ENCODE results near the gene WBP1L. TPM values are rescaled to one million over a fixed set of nuclear protein-coding genes. Genes with fewer than 3 reads are reported as not detected.
A peak's percentile ranks its signal among the peaks of the same experiment; 100 is the strongest.

WBP1L gene
- total and polyA plus RNA-seq, 4 donors: 12.3 to 43.6 (median 27.6) TPM

GRCh38 chr10:102776779-102777456 lies 33.2 kb downstream of the WBP1L start:
- Histone ChIP-seq H3K9ac (ENCODE audit: low read depth in 1 of 2, low read length in 2 of 2) (peak overlapping the region; percentile 40 to 97), H3K4me3 (ENCODE audit: low read depth in 1 of 3, low read length in 3 of 3) (no peak overlapping the region)

More at GRCh38 chr10:102776779-102777456, 33.2 kb downstream of the WBP1L start:
- peaks cover 32 to 63% (median 52%) of the 10 kb centered on the region in 4 donors for H3K4me1 ChIP-seq (ENCODE audit: control insufficient read depth in 4 of 4, insufficient read depth in 4 of 4, low read length in 3 of 4)
- H3K9me3 ChIP-seq (ENCODE audit: control insufficient read depth in 4 of 4, low read length in 3 of 4): no peaks in the 10 kb centered on the region
- H3K36me3 ChIP-seq (ENCODE audit: control insufficient read depth in 4 of 4, insufficient read depth in 3 of 4, low read depth in 1 of 4, low read length in 3 of 4): no peaks in the 10 kb centered on the region
- TF ChIP-seq RAD21 (IDR thresholded peaks at IDR 0.05) (peak in 1 of 2 donors; percentile 34), FOXA2 (IDR thresholded peaks at IDR 0.05) (no peak), YY1 (IDR thresholded peaks at IDR 0.05) (peak; percentile 40), CTCF (IDR thresholded peaks at IDR 0.05; ENCODE audit: low read depth, low read length, missing input control) (no peak), RXRA (IDR thresholded peaks at IDR 0.05) (peak in 1 of 2 donors; percentile 12), REST (IDR thresholded peaks at IDR 0.05) (no peak), EGR1 (IDR thresholded peaks at IDR 0.05; ENCODE audit: low read depth in 2 of 2) (no peak), FOXA1 (IDR thresholded peaks at IDR 0.05) (no peak), HNF4G (IDR thresholded peaks at IDR 0.05) (no peak), HNF4A (conservative IDR thresholded peaks at IDR 0.05) (no peak), TAF1 (conservative IDR thresholded peaks at IDR 0.05) (no peak), JUND (IDR thresholded peaks at IDR 0.05) (no peak), SP1 (IDR thresholded peaks at IDR 0.05) (peak; percentile 53), GABPA (IDR thresholded peaks at IDR 0.05 in 1 of 2, conservative IDR thresholded peaks at IDR 0.05 in 1 of 2) (no peak), NR2F2 (IDR thresholded peaks at IDR 0.05) (peak; percentile 63)
- TF ChIP-seq, protein P1, sequence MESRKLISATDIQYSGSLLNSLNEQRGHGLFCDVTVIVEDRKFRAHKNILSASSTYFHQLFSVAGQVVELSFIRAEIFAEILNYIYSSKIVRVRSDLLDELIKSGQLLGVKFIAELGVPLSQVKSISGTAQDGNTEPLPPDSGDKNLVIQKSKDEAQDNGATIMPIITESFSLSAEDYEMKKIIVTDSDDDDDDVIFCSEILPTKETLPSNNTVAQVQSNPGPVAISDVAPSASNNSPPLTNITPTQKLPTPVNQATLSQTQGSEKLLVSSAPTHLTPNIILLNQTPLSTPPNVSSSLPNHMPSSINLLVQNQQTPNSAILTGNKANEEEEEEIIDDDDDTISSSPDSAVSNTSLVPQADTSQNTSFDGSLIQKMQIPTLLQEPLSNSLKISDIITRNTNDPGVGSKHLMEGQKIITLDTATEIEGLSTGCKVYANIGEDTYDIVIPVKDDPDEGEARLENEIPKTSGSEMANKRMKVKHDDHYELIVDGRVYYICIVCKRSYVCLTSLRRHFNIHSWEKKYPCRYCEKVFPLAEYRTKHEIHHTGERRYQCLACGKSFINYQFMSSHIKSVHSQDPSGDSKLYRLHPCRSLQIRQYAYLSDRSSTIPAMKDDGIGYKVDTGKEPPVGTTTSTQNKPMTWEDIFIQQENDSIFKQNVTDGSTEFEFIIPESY (IDR thresholded peaks at IDR 0.05): no peak
- TF ChIP-seq, protein P2, sequence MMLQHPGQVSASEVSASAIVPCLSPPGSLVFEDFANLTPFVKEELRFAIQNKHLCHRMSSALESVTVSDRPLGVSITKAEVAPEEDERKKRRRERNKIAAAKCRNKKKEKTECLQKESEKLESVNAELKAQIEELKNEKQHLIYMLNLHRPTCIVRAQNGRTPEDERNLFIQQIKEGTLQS (IDR thresholded peaks at IDR 0.05): no peak
- TF ChIP-seq, protein P3, sequence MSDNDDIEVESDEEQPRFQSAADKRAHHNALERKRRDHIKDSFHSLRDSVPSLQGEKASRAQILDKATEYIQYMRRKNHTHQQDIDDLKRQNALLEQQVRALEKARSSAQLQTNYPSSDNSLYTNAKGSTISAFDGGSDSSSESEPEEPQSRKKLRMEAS (IDR thresholded peaks at IDR 0.05): no peak
- peak overlapping the region; percentile 89 to 97 for H3K27ac ChIP-seq (ENCODE audit: low read depth in 1 of 2, low read length in 2 of 2)
- DNase-seq (ENCODE audit: low spot score): peak; percentile 54
- 45% methylated on average over 9 of the region's 9 CpGs for WGBS
- no peaks in the 10 kb centered on the region for H3K27me3 ChIP-seq (ENCODE audit: control insufficient read depth in 4 of 4, insufficient read depth in 4 of 4, low read length in 3 of 4)

Data from liver (tissue), 9 donors.